Measurements from ENCODE around the gene HRH1.

GRCh38 chr3:11201251-11202019 lies 47.1 kb downstream of the HRH1 start:
- TF ChIP-seq CTCF (optimal IDR thresholded peaks at IDR 0.05 in 1 of 3, IDR thresholded peaks at IDR 0.05 in 1 of 3, conservative IDR thresholded peaks at IDR 0.05 in 1 of 3; ENCODE audit: extremely low read depth in 1 of 3, insufficient read depth in 2 of 3, low read length in 3 of 3) (no peak), EZH2 (IDR thresholded peaks at IDR 0.05; ENCODE audit: low read length) (no peak)

Measured in keratinocyte (primary cell).